Suppressor macrophage (primary cell): ENCODE data around the gene OR2S2.
A peak's percentile ranks its signal among the peaks of the same experiment; 100 is the strongest.

Experiments used
- DNase-seq, 4 experiments: peaks; one replicate each; pipeline ENCODE4 v3.0.0-alpha.2; 2020 to 2022

Gene OR2S2

GRCh38 chr9:35908504-35909125, 49.3 kb downstream of the OR2S2 start:
- no peak for DNase-seq

GRCh38 chr9:35907711-35908503, 50.0 kb downstream of the OR2S2 start:
- DNase-seq: peak; percentile 58 to 86 (median 75)
